GM23248 (cell line): Measurements from ENCODE around the gene FAM234B.

Source experiments
- EZH2 ChIP-seq: fragments of 200-600 bp; sonication (generic); IDR thresholded peaks from 2 replicates; pipeline ENCODE4 v1.6.1; 2018; ENCODE audit warnings: antibody characterized with exemption, mild to moderate bottlenecking; ENCODE audit not compliant: insufficient read depth, poor library complexity, severe bottlenecking
- EZH2phosphoT487 ChIP-seq: fragments of 200-600 bp; sonication (generic); IDR thresholded peaks from 2 replicates; pipeline ENCODE4 v1.6.1; 2018; ENCODE audit warnings: antibody characterized with exemption, moderate library complexity, mild to moderate bottlenecking, low read depth; ENCODE audit not compliant: insufficient read depth

GRCh38 chr12:13028825-13029570, 15.2 kb upstream of the FAM234B start:
- TF ChIP-seq EZH2: no peak
- TF ChIP-seq EZH2phosphoT487: no peak
